Esophagus squamous epithelium (tissue), 5 donors: Measurements from ENCODE around the gene SRPK3. TPM values are rescaled to one million over a fixed set of nuclear protein-coding genes. Genes with fewer than 3 reads are reported as not detected.

Experiments used
- DNase-seq: peaks from one replicate; lab custom pipeline; 2025; lab: John Stamatoyannopoulos, UW
- H3K27ac ChIP-seq, 4 donors: fragments of 200-600 bp; sonication (generic); one replicate each; pipeline ENCODE4 v1.5.1; 2016 to 2019; ENCODE audit warnings: mild to moderate bottlenecking in 1 of 4
- H3K27me3 ChIP-seq, 4 donors: fragments of 200-600 bp; sonication (generic); 1 replicate in 3 of 4; 2 replicates in 1 of 4; pipeline versions ENCODE4 v1.5.1 to v1.6.0; 2017 to 2021; ENCODE audit warnings: antibody characterized with exemption in 1 of 4
- H3K36me3 ChIP-seq, 3 donors: fragments of 200-600 bp; sonication (generic); one replicate each; pipeline ENCODE4 v1.5.1; 2016 to 2019
- H3K4me1 ChIP-seq, 3 donors: fragments of 200-600 bp; sonication (generic); one replicate each; pipeline ENCODE4 v1.5.1; 2017 to 2019
- H3K4me3 ChIP-seq, 4 donors: fragments of 200-600 bp; sonication (generic); 1 replicate in 3 of 4; 2 replicates in 1 of 4; pipeline ENCODE4 v1.5.1; 2016 to 2019; ENCODE audit warnings: mild to moderate bottlenecking in 2 of 4, moderate library complexity in 1 of 4
- H3K9me3 ChIP-seq, 3 donors: fragments of 200-600 bp; sonication (generic); one replicate each; pipeline ENCODE4 v1.5.1; 2016 to 2019
- CTCF ChIP-seq, 6 experiments: fragments of 450-650 bp in 4 of 6; fragments of 200-600 bp in 2 of 6; sonication (generic) in 2 of 6; IDR thresholded peaks; one replicate each; pipeline ENCODE4 v1.5.1; 2016 to 2019; ENCODE audit warnings: antibody characterized with exemption in 6 of 6, mild to moderate bottlenecking in 4 of 6, moderate library complexity in 4 of 6
- POLR2A ChIP-seq, 4 donors: fragments of 450-650 bp; IDR thresholded peaks; one replicate each; pipeline ENCODE4 v1.6.1; 2017; ENCODE audit warnings: antibody characterized with exemption in 4 of 4, mild to moderate bottlenecking in 4 of 4, moderate library complexity in 3 of 4
- WGBS, 2 donors: methylation state at CpG; one replicate each; pipeline ENCODE4 v1.1.5; 2018; 5-methylcytosine and 5-hydroxymethylcytosine counted together
- intact Hi-C: fragments of 100-400 bp; cut with DNase I; formaldehyde crosslinking; loops from one replicate; pipeline ENCODE4 v1.15.0; 2022
- total RNA-seq, 4 donors: library from RNA; depleted of rRNA; stranded (reverse); fragments of >200 nt; gene quantifications; one replicate each; pipeline ENCODE4 v1.1.0, GENCODE V29; 2016
- donor health status: DM: yes; HTN: yes; CAD: no.

The SRPK3 gene
- total RNA-seq, 4 donors from 2014 or later, result 0.09 to 0.38 (median 0.15) TPM; not detected in 1

GRCh38 chrX:153750127-153750774 lies 30.6 kb upstream of the SRPK3 start:
- Histone ChIP-seq H3K4me1 (no peaks in the 10 kb centered on the region), H3K4me3 (no peak overlapping the region), H3K36me3 (no peaks in the 10 kb centered on the region), H3K9me3 (no peaks in the 10 kb centered on the region), H3K27me3 (no peaks in the 10 kb centered on the region), H3K27ac (no peak overlapping the region)
- no peak for DNase-seq
- intact Hi-C loops, result no loop called here
- 68 to 87% methylated on average over 3 to 12 of the region's 12 CpGs for WGBS, 2 donors
- TF ChIP-seq POLR2A (IDR thresholded peaks at IDR 0.05) (no peak), CTCF (IDR thresholded peaks at IDR 0.05) (no peak)

GRCh38 chrX:153755136-153755535 lies 25.7 kb upstream of the SRPK3 start:
- DNase-seq, result no peak
- Histone ChIP-seq H3K27me3 (no peaks in the 10 kb centered on the region), H3K4me3 (no peak overlapping the region), H3K4me1 (no peaks in the 10 kb centered on the region), H3K36me3 (no peaks in the 10 kb centered on the region), H3K27ac (no peak overlapping the region), H3K9me3 (peaks cover 0 to 4% (median 0%) of the 10 kb centered on the region in 3 donors)
- WGBS, 2 donors, result 83 to 86% methylated on average over 1 of the region's 1 CpG
- TF ChIP-seq CTCF (IDR thresholded peaks at IDR 0.05) (no peak), POLR2A (IDR thresholded peaks at IDR 0.05) (no peak)
- intact Hi-C loops, result no loop called here

- TF ChIP-seq POLR2A (IDR thresholded peaks at IDR 0.05), result no peak
- no peak for TF ChIP-seq CTCF (IDR thresholded peaks at IDR 0.05)
- H3K4me1 ChIP-seq, result peaks cover 0 to 30% (median 20%) of the 10 kb centered on the region in 3 donors
- no peak overlapping the region for H3K27ac ChIP-seq
- WGBS, 2 donors, result 81 to 93% methylated on average over 3 to 9 of the region's 15 CpGs
- H3K4me3 ChIP-seq, result no peak overlapping the region
- no peaks in the 10 kb centered on the region for H3K27me3 ChIP-seq
- no peaks in the 10 kb centered on the region for H3K36me3 ChIP-seq
- intact Hi-C loops, result no loop called here
- H3K9me3 ChIP-seq, result no peaks in the 10 kb centered on the region
- no peak for DNase-seq
Measured at GRCh38 chrX:153761863-153762262, 19.0 kb upstream of the SRPK3 start.

- no peak overlapping the region for H3K4me3 ChIP-seq
- TF ChIP-seq CTCF (IDR thresholded peaks at IDR 0.05) (no peak), POLR2A (IDR thresholded peaks at IDR 0.05) (no peak)
- H3K27ac ChIP-seq, result no peak overlapping the region
- DNase-seq, result no peak
- WGBS, 2 donors, result 79 to 80% methylated on average over 3 to 4 of the region's 14 CpGs
- H3K36me3 ChIP-seq, result no peaks in the 10 kb centered on the region
- H3K4me1 ChIP-seq, result peaks cover 0 to 34% (median 20%) of the 10 kb centered on the region in 3 donors
- H3K9me3 ChIP-seq, result no peaks in the 10 kb centered on the region
- no peaks in the 10 kb centered on the region for H3K27me3 ChIP-seq
- intact Hi-C loops, result no loop called here
Measured at GRCh38 chrX:153762626-153763173, 18.1 kb upstream of the SRPK3 start.

- peaks cover 0 to 34% (median 20%) of the 10 kb centered on the region in 3 donors for H3K4me1 ChIP-seq
- no peak overlapping the region for H3K4me3 ChIP-seq
- TF ChIP-seq CTCF (IDR thresholded peaks at IDR 0.05), result no peak
- no peak for TF ChIP-seq POLR2A (IDR thresholded peaks at IDR 0.05)
- intact Hi-C loops, result no loop called here
- no peaks in the 10 kb centered on the region for H3K9me3 ChIP-seq
- no peak overlapping the region for H3K27ac ChIP-seq
- WGBS, 2 donors, result 72% methylated on average over 4 of the region's 18 CpGs; no CpG with 5 or more reads in 1 of the 2 donors
- no peaks in the 10 kb centered on the region for H3K36me3 ChIP-seq
- H3K27me3 ChIP-seq, result no peaks in the 10 kb centered on the region
- DNase-seq, result no peak
Measured at GRCh38 chrX:153763298-153763932, 17.4 kb upstream of the SRPK3 start.
